B cell (primary cell): ENCODE data around the gene LARGE1. TPM values are rescaled to one million over a fixed set of nuclear protein-coding genes. Genes with fewer than 3 reads are reported as not detected.

Experiments used
- ATAC-seq: fragments of 200-7000 bp; cut with Tn5 transposase; one replicate; pipeline ENCODE4 v1.10.0; 2021; ENCODE audit warnings: low read depth, mild to moderate bottlenecking, moderate number of reproducible peaks, moderate library complexity
- CTCF ChIA-PET: fragments of 350-600 bp; sonication (Branson Sonifier 250); formaldehyde crosslinking; loops from one replicate; lab custom pipeline; 2021; ENCODE audit warnings: antibody characterized with exemption, inconsistent platforms; lab: Charles Lee
- POLR2A ChIA-PET: fragments of 350-600 bp; sonication (Branson Sonifier 250); formaldehyde crosslinking; loops from one replicate; lab custom pipeline; 2021; ENCODE audit warnings: antibody characterized with exemption; lab: Charles Lee
- DNase-seq: peaks from one replicate; pipeline ENCODE4 v3.0.0; 2013
- H2AFZ ChIP-seq: 2 replicates; pipeline ENCODE4 v1.6.1; 2012; ENCODE audit warnings: mild to moderate bottlenecking, low read depth, low read length; ENCODE audit not compliant: insufficient read depth, poor library complexity, severe bottlenecking
- H3K27ac ChIP-seq, 2 donors: 1 replicate in 1 of 2; 2 replicates in 1 of 2; pipeline ENCODE4 v1.5.1; 2012 to 2013; ENCODE audit warnings: low read length in 2 of 2, mild to moderate bottlenecking in 2 of 2, moderate library complexity in 1 of 2
- H3K27me3 ChIP-seq, 4 experiments: fragments of 200-600 bp in 1 of 4; sonication (generic) in 1 of 4; replicated peaks in 1 of 4; 1 replicate in 2 of 4; 2 replicates in 2 of 4; pipeline versions ENCODE4 v1.6.1 to v1.7.0; 2013 to 2016; ENCODE audit warnings: low read length in 3 of 4, mild to moderate bottlenecking in 2 of 4, mixed read lengths in 1 of 4, moderate library complexity in 1 of 4; ENCODE audit not compliant: insufficient read depth in 4 of 4, control insufficient read depth in 3 of 4; ENCODE audit errors: control extremely low read depth in 1 of 4
- H3K36me3 ChIP-seq, 2 experiments: replicated peaks in 1 of 2; 1 replicate in 1 of 2; 2 replicates in 1 of 2; pipeline versions ENCODE4 v1.6.1 to v1.7.1; 2013; ENCODE audit warnings: low read length in 1 of 2; ENCODE audit not compliant: insufficient read depth in 2 of 2, control insufficient read depth in 1 of 2; ENCODE audit errors: control extremely low read depth in 1 of 2, extremely low read depth in 1 of 2
- H3K4me1 ChIP-seq, 2 donors: fragments of 200-600 bp in 1 of 2; sonication (generic) in 1 of 2; 1 replicate in 1 of 2; 2 replicates in 1 of 2; pipeline versions ENCODE4 v1.5.1 to v1.6.1; 2013 to 2017; ENCODE audit warnings: low read length in 2 of 2; ENCODE audit not compliant: control insufficient read depth in 2 of 2, insufficient read depth in 2 of 2
- H3K4me2 ChIP-seq: replicated peaks from 2 replicates; pipeline ENCODE3; 2012; ENCODE audit warnings: mild to moderate bottlenecking, low read depth, low read length; ENCODE audit not compliant: poor library complexity, severe bottlenecking
- H3K4me3 ChIP-seq, 5 experiments: fragments of 200-600 bp in 1 of 5; sonication (generic) in 1 of 5; 1 replicate in 3 of 5; 2 replicates in 2 of 5; pipeline versions ENCODE4 v1.5.1 to v1.7.0; 2011 to 2016; ENCODE audit warnings: low read length in 4 of 5, mild to moderate bottlenecking in 4 of 5, low read depth in 2 of 5, control low read depth in 1 of 5, moderate library complexity in 1 of 5; ENCODE audit not compliant: insufficient read depth in 1 of 5; ENCODE audit errors: control extremely low read depth in 1 of 5, extremely low read depth in 1 of 5
- H3K79me2 ChIP-seq: fragments of 200-600 bp; sonication (generic); one replicate; pipeline ENCODE4 v1.6.0; 2016; ENCODE audit warnings: low read length; ENCODE audit not compliant: control insufficient read depth, insufficient read depth
- H3K9ac ChIP-seq: fragments of 200-600 bp; sonication (generic); 2 replicates; pipeline ENCODE4 v1.6.1; 2017; ENCODE audit warnings: mild to moderate bottlenecking, low read length, moderate library complexity
- H3K9me3 ChIP-seq, 3 donors: one replicate each; pipeline versions ENCODE4 v1.6.1 to v1.7.1; 2013; ENCODE audit warnings: low read length in 2 of 3; ENCODE audit not compliant: control insufficient read depth in 2 of 3, insufficient read depth in 1 of 3; ENCODE audit errors: control extremely low read depth in 1 of 3
- H4K20me1 ChIP-seq: 2 replicates; pipeline ENCODE4 v1.6.0; 2012; ENCODE audit warnings: mild to moderate bottlenecking, low read length; ENCODE audit not compliant: insufficient read depth, control insufficient read depth, poor library complexity, severe bottlenecking
- H3K27ac Mint-ChIP-seq: one replicate; pipeline ENCODE4 v1.8.0; 2021; ENCODE audit warnings: mixed read lengths
- H3K27me3 Mint-ChIP-seq: one replicate; pipeline ENCODE4 v1.8.0; 2021; ENCODE audit warnings: mixed read lengths
- H3K4me1 Mint-ChIP-seq: one replicate; pipeline ENCODE4 v1.8.0; 2021; ENCODE audit warnings: mixed read lengths
- H3K4me3 Mint-ChIP-seq: one replicate; pipeline ENCODE4 v1.8.0; 2021; ENCODE audit warnings: mixed read lengths
- H3K9me3 Mint-ChIP-seq: one replicate; pipeline ENCODE4 v1.8.0; 2022; ENCODE audit warnings: mixed read lengths; ENCODE audit not compliant: insufficient read depth
- CTCF ChIP-seq: fragments of 200-600 bp; IDR thresholded peaks from one replicate; pipeline ENCODE4 v1.8.0; 2022; ENCODE audit warnings: antibody characterized with exemption, mild to moderate bottlenecking
- EZH2 ChIP-seq: IDR thresholded peaks from 2 replicates; pipeline ENCODE4 v1.6.1; 2012; ENCODE audit warnings: borderline replicate concordance, low read depth, mild to moderate bottlenecking, moderate library complexity, low read length; ENCODE audit not compliant: insufficient read depth, poor library complexity, severe bottlenecking
- WGBS: methylation state at CpG from one replicate; pipeline ENCODE4 v1.1.5; 2013; ENCODE audit warnings: missing lambda C conversion rate; ENCODE audit not compliant: insufficient coverage; 5-methylcytosine and 5-hydroxymethylcytosine counted together
- intact Hi-C: fragments of 100-400 bp; cut with micrococcal nuclease; formaldehyde crosslinking; loops from one replicate; pipeline ENCODE4 v1.10.0; 2022
- polyA plus RNA-seq: library from polyadenylated mRNA; depleted of rRNA; stranded (reverse); fragments of >200 nt; gene quantifications from 2 replicates; pipeline ENCODE4 v1.2.3, GENCODE V29; 2012
- total RNA-seq, 2 donors: library from RNA; stranded (reverse); fragments of 120-200 nt in 1 of 2; gene quantifications; 1 replicate in 1 of 2; 2 replicates in 1 of 2; pipeline versions ENCODE4 v1.2.3 to v1.2.4, GENCODE V29; 2013 to 2022

Gene LARGE1
- total and polyA plus RNA-seq, 2 donors (not counting 1 experiment from before 2014, with no cell fraction given) = 20.7 to 82.0 TPM

- no peak for ATAC-seq
- Histone ChIP-seq H3K79me2 (no peaks in the 10 kb centered on the region), H3K36me3 (peaks cover 0 to 34% of the 10 kb centered on the region in 2 experiments), H3K4me2 (no peak overlapping the region), H3K9ac (no peak overlapping the region), H3K27ac (no peak overlapping the region), H3K9me3 (peaks cover 0 to 9% (median 2%) of the 10 kb centered on the region in 3 donors), H3K27me3 (no peaks in the 10 kb centered on the region), H3K4me1 (peaks cover 0 to under 1% of the 10 kb centered on the region in 2 donors), H3K4me3 (no peak overlapping the region), H2AFZ (no peak overlapping the region), H4K20me1 (no peaks in the 10 kb centered on the region)
- WGBS = 92% methylated on average over 9 of the region's 10 CpGs
- ChIA-PET POLR2A (no interaction called here), CTCF (no interaction called here)
- Mint-ChIP-seq H3K27me3 (no peaks in the 10 kb centered on the region), H3K27ac (no peak overlapping the region), H3K4me3 (no peak overlapping the region), H3K4me1 (peaks cover 2% of the 10 kb centered on the region), H3K9me3 (no peaks in the 10 kb centered on the region)
- intact Hi-C loops = no loop called here
- DNase-seq = no peak
- TF ChIP-seq CTCF = no peak
- no peak for TF ChIP-seq EZH2
Observed at GRCh38 chr22:33337524-33337923, 582.8 kb downstream of the LARGE1 start.

DNA sequence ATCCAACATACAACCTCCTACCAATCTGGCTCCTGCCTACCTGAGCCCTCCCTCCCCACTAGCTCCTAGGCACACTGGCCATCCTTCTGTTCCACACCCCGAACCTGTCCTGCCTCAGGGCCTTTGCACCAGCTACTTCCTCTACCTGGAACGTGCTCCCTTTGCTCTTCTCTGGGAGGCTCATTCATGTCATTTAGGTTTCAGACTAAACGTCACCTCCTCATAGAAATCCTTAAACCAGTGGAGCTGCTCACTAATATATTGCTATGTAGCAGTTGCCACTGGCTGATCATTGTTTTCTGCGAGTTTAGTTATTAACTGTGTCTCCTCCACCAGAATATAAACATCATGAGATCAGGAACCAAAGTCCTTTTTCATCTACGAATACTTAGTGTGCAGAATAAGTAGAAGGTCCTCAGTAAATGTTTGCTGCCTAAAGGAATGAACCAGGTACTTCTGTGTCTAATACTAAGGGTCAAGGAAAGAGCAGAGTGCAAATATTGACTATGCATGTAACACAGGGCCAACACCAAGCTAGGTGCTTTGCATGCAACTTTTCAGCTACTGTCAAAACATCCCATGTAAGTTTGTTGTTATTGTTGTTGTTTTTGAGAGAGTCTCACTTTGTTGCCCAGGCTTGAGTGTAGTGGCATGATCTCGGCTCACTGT, 584.5 kb downstream of the LARGE1 start:
- POLR2A ChIA-PET = no interaction called here
- ATAC-seq (no peak), DNase-seq (no peak)
- H3K4me1 Mint-ChIP-seq = peaks cover 10% of the 10 kb centered on the region
- Histone ChIP-seq H3K4me1 (peaks cover 0 to 3% of the 10 kb centered on the region in 2 donors), H4K20me1 (no peaks in the 10 kb centered on the region), H3K27ac (no peak overlapping the region), H3K36me3 (peaks cover 0 to 35% of the 10 kb centered on the region in 2 experiments), H3K9ac (no peak overlapping the region), H3K4me2 (no peak overlapping the region), H3K27me3 (no peaks in the 10 kb centered on the region), H2AFZ (no peak overlapping the region), H3K79me2 (no peaks in the 10 kb centered on the region), H3K9me3 (peaks cover 0 to 16% (median 3%) of the 10 kb centered on the region in 3 donors), H3K4me3 (no peak overlapping the region)
- CTCF ChIA-PET = no interaction called here
- no peaks in the 10 kb centered on the region for H3K27me3 Mint-ChIP-seq
- TF ChIP-seq CTCF = no peak
- TF ChIP-seq EZH2 = no peak
- whole genome bisulfite sequencing = 76% methylated on average over 2 of the region's 6 CpGs
- no peak overlapping the region for H3K4me3 Mint-ChIP-seq
- intact Hi-C loops = no loop called here
- H3K9me3 Mint-ChIP-seq = peaks cover 3% of the 10 kb centered on the region
- no peak overlapping the region for H3K27ac Mint-ChIP-seq
